ENCODE data around the gene UPB1. TPM values are rescaled to one million over a fixed set of nuclear protein-coding genes. Genes with fewer than 3 reads are reported as not detected.

UPB1 gene
- total RNA-seq, 3 donors from 2014 or later (not counting 1 experiment from before 2014, with no cell fraction given) = 0.33 to 1.6 (median 0.50) TPM

GRCh38 chr22:24492391-24492790 is 2.7 kb upstream of the UPB1 start:
- intact Hi-C loops (cut with micrococcal nuclease) = no loop called here
- 89% methylated on average over 3 of the region's 3 CpGs for WGBS (ENCODE audit: insufficient coverage)
- H3K36me3 ChIP-seq (ENCODE audit: control insufficient read depth, insufficient read depth, low read length) = no peaks in the 10 kb centered on the region

GRCh38 chr22:24494167-24494527 is 985 bp upstream of the UPB1 start:
- Mint-ChIP-seq H3K9me3 (no peaks in the 10 kb centered on the region), H3K27me3 (ENCODE audit: low read depth in 2 of 2) (peaks cover 16 to 34% of the 10 kb centered on the region in 2 donors), H3K4me3 (no peak overlapping the region), H3K36me3 (no peaks in the 10 kb centered on the region), H3K4me1 (peaks cover 9 to 11% of the 10 kb centered on the region in 2 donors), H3K27ac (no peak overlapping the region)
- H3K4me1 ChIP-seq (ENCODE audit: control insufficient read depth, insufficient read depth, low read length) = peaks cover 11% of the 10 kb centered on the region
- H3K36me3 ChIP-seq (ENCODE audit: control insufficient read depth, insufficient read depth, low read length) = no peaks in the 10 kb centered on the region
- WGBS (ENCODE audit: insufficient coverage) = 63% methylated on average over 21 of the region's 21 CpGs
- ATAC-seq (no peak), DNase-seq (no peak)
- no peak overlapping the region for H3K4me3 ChIP-seq (ENCODE audit: low read length)
- no peak overlapping the region for H3K27ac ChIP-seq (ENCODE audit: low read length)
- TF ChIP-seq CTCF (IDR thresholded peaks at IDR 0.05) = no peak
- H3K27me3 ChIP-seq (ENCODE audit: control insufficient read depth, insufficient read depth, low read length) = peaks cover 8% of the 10 kb centered on the region
- intact Hi-C loops (cut with micrococcal nuclease) = no loop called here
- no peaks in the 10 kb centered on the region for H3K9me3 ChIP-seq (ENCODE audit: control insufficient read depth, insufficient read depth, low read length)

More at GRCh38 chr22:24492391-24492790, 2.7 kb upstream of the UPB1 start:
- no peak overlapping the region for H3K27ac Mint-ChIP-seq
- H3K9me3 Mint-ChIP-seq = no peaks in the 10 kb centered on the region
- no peaks in the 10 kb centered on the region for H3K4me1 ChIP-seq (ENCODE audit: control insufficient read depth, insufficient read depth, low read length)
- ATAC-seq (no peak), DNase-seq (no peak)
- no peak overlapping the region for H3K4me3 Mint-ChIP-seq
- no peak overlapping the region for H3K27ac ChIP-seq (ENCODE audit: low read length)
- H3K27me3 Mint-ChIP-seq (ENCODE audit: low read depth in 2 of 2) = peaks cover 17 to 35% of the 10 kb centered on the region in 2 donors
- no peak for TF ChIP-seq CTCF (IDR thresholded peaks at IDR 0.05)
- no peaks in the 10 kb centered on the region for H3K9me3 ChIP-seq (ENCODE audit: control insufficient read depth, insufficient read depth, low read length)
- no peaks in the 10 kb centered on the region for H3K36me3 Mint-ChIP-seq
- no peak overlapping the region for H3K4me3 ChIP-seq (ENCODE audit: low read length)
- H3K27me3 ChIP-seq (ENCODE audit: control insufficient read depth, insufficient read depth, low read length) = peaks cover 8% of the 10 kb centered on the region
- H3K4me1 Mint-ChIP-seq = no peaks in the 10 kb centered on the region

- no peak for TF ChIP-seq CTCF (IDR thresholded peaks at IDR 0.05)
- H3K4me1 Mint-ChIP-seq = peaks cover 9 to 11% of the 10 kb centered on the region in 2 donors
- no peak overlapping the region for H3K4me3 Mint-ChIP-seq
- Histone ChIP-seq H3K4me1 (ENCODE audit: control insufficient read depth, insufficient read depth, low read length) (peaks cover 11% of the 10 kb centered on the region), H3K27me3 (ENCODE audit: control insufficient read depth, insufficient read depth, low read length) (peaks cover 8% of the 10 kb centered on the region), H3K4me3 (ENCODE audit: low read length) (no peak overlapping the region), H3K36me3 (ENCODE audit: control insufficient read depth, insufficient read depth, low read length) (no peaks in the 10 kb centered on the region), H3K27ac (ENCODE audit: low read length) (no peak overlapping the region), H3K9me3 (ENCODE audit: control insufficient read depth, insufficient read depth, low read length) (no peaks in the 10 kb centered on the region)
- DNase-seq = no peak
- no peaks in the 10 kb centered on the region for H3K36me3 Mint-ChIP-seq
- WGBS (ENCODE audit: insufficient coverage) = 93% methylated on average over 17 of the region's 17 CpGs
- no peaks in the 10 kb centered on the region for H3K9me3 Mint-ChIP-seq
- no peak for ATAC-seq
- H3K27me3 Mint-ChIP-seq (ENCODE audit: low read depth in 2 of 2) = peaks cover 10 to 30% of the 10 kb centered on the region in 2 donors
- intact Hi-C loops (cut with micrococcal nuclease) = no loop called here
- H3K27ac Mint-ChIP-seq = no peak overlapping the region
Measured at GRCh38 chr22:24495365-24495675, 188 bp downstream of the UPB1 start.

GRCh38 chr22:24496234-24496633 is 1.1 kb downstream of the UPB1 start:
- Histone ChIP-seq H3K4me1 (ENCODE audit: control insufficient read depth, insufficient read depth, low read length) (peaks cover 11% of the 10 kb centered on the region), H3K27me3 (ENCODE audit: control insufficient read depth, insufficient read depth, low read length) (peaks cover 8% of the 10 kb centered on the region), H3K27ac (ENCODE audit: low read length) (no peak overlapping the region), H3K36me3 (ENCODE audit: control insufficient read depth, insufficient read depth, low read length) (no peaks in the 10 kb centered on the region), H3K9me3 (ENCODE audit: control insufficient read depth, insufficient read depth, low read length) (no peaks in the 10 kb centered on the region), H3K4me3 (ENCODE audit: low read length) (no peak overlapping the region)
- ATAC-seq (no peak), DNase-seq (no peak)
- Mint-ChIP-seq H3K9me3 (no peaks in the 10 kb centered on the region), H3K4me1 (peaks cover 9 to 11% of the 10 kb centered on the region in 2 donors), H3K27me3 (ENCODE audit: low read depth in 2 of 2) (peaks cover 10 to 28% of the 10 kb centered on the region in 2 donors), H3K4me3 (no peak overlapping the region), H3K27ac (no peak overlapping the region), H3K36me3 (no peaks in the 10 kb centered on the region)
- 81% methylated on average over 5 of the region's 5 CpGs for WGBS (ENCODE audit: insufficient coverage)
- TF ChIP-seq CTCF (IDR thresholded peaks at IDR 0.05) = no peak
- intact Hi-C loops (cut with micrococcal nuclease) = no loop called here
